Activated T-cell treated with anti-CD3 and anti-CD28 coated beads, Interleukin-2, amount 50 U/mL, for 4 hours (primary cell): Measurements from ENCODE around the gene USP1. TPM values are rescaled to one million over a fixed set of nuclear protein-coding genes. Genes with fewer than 3 reads are reported as not detected.

Experiments used
- ATAC-seq, 2 donors: fragments of 200-7000 bp; cut with Tn5 transposase; one replicate each; pipeline ENCODE4 v1.10.0; 2021
- DNase-seq: peaks from one replicate; pipeline ENCODE4 v3.0.0-alpha.2; 2020
- H3K27me3 Mint-ChIP-seq: one replicate; pipeline ENCODE4 v1.8.0; 2021; ENCODE audit warnings: low read depth, mixed read lengths
- H3K36me3 Mint-ChIP-seq: one replicate; pipeline ENCODE4 v1.8.0; 2022; ENCODE audit warnings: mixed read lengths; ENCODE audit not compliant: insufficient read depth
- H3K4me1 Mint-ChIP-seq: one replicate; pipeline ENCODE4 v1.8.0; 2021; ENCODE audit warnings: low read depth, mixed read lengths
- H3K4me3 Mint-ChIP-seq: one replicate; pipeline ENCODE4 v1.8.0; 2021; ENCODE audit warnings: mild to moderate bottlenecking, moderate library complexity, mixed read lengths
- H3K9me3 Mint-ChIP-seq: one replicate; pipeline ENCODE4 v1.8.0; 2021; ENCODE audit warnings: mixed read lengths
- total RNA-seq, 3 donors: library from RNA; stranded (reverse); gene quantifications; one replicate each; pipeline ENCODE4 v1.2.1, GENCODE V29; 2021

USP1 gene, protein sequence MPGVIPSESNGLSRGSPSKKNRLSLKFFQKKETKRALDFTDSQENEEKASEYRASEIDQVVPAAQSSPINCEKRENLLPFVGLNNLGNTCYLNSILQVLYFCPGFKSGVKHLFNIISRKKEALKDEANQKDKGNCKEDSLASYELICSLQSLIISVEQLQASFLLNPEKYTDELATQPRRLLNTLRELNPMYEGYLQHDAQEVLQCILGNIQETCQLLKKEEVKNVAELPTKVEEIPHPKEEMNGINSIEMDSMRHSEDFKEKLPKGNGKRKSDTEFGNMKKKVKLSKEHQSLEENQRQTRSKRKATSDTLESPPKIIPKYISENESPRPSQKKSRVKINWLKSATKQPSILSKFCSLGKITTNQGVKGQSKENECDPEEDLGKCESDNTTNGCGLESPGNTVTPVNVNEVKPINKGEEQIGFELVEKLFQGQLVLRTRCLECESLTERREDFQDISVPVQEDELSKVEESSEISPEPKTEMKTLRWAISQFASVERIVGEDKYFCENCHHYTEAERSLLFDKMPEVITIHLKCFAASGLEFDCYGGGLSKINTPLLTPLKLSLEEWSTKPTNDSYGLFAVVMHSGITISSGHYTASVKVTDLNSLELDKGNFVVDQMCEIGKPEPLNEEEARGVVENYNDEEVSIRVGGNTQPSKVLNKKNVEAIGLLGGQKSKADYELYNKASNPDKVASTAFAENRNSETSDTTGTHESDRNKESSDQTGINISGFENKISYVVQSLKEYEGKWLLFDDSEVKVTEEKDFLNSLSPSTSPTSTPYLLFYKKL
- 10 to 100 TPM; 71.5 to 79.0 (median 72.5) TPM for total RNA-seq

DNA sequence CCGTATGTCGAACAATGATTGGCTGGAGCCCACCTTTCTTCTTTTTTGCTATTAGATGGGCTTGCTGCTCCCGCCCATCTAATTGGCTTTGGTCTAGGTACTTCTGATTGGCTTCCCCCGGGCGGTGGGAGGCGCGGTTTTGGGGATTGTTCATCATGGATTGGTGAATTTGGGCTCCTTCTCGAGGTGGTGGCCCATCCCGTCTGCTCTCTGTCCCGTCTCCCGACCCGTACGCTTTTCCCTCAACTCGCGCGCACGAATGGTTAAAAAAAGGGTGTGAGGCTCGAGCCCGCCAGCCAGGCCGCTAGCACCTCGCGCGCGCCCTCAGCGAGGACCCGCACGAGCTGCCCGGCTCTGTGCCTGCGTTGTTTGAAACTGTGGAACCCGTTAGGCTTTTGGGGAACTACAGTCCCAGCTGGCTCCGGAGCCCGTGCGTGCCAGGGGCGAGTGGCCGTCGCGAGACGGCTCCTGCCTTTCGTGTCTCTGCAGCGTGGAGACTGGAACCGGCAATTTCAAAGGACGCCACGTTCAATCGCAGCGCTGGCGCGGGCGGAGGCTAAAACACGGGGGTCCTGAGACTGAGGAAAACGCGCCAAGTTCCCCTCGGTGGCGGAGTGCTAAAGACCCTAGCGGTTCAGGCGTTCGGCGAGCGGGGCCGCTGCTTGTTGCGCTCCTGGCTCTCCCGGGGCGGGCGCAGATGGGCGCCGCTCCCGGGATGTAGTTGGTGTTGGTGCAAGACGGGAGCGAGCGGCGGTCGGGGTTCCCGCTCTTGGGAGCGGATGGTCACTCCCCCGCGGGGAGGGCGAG is at the start of gene USP1:
Gene USP1, plus strand, starts transcription at position 584 of the 807 bp plus-strand sequence. CDS start 2,819 bp downstream, outside the sequence.
- H3K27me3 Mint-ChIP-seq, result no peaks in the 10 kb centered on the region
- DNase-seq, result peak; percentile 96
- peak within 1 kb of the TSS; percentile 96 for H3K4me3 Mint-ChIP-seq
- H3K4me1 Mint-ChIP-seq, result peaks cover 42% of the 10 kb centered on the region
- peaks cover 4% of the 10 kb centered on the region for H3K36me3 Mint-ChIP-seq
- peak; percentile 84 to 89 for ATAC-seq
- peaks cover 4% of the 10 kb centered on the region for H3K9me3 Mint-ChIP-seq

DNA sequence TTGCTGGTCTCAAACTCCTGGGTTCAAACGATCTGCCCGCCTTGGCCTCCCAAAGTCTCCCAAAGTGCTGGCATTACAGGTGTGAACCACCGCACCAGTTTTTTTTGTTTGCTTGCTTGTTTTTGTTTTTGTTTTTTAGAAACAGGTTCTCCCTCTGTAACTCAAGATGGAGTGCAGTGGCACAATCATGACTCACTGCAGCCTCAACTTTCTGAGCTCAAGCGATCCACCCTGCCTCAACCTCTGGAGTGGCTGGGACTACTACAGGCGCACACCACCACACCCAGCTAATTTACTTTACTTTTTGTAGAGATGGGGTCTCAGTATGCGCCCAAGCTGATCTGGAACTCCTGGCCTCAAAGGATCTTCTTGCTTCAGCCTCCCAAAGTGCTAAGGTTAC is 47.3 kb upstream of the USP1 start:
- no peak for ATAC-seq
- H3K36me3 Mint-ChIP-seq, result no peaks in the 10 kb centered on the region
- no peak overlapping the region for H3K4me3 Mint-ChIP-seq
- no peak for DNase-seq
- no peaks in the 10 kb centered on the region for H3K4me1 Mint-ChIP-seq
- no peaks in the 10 kb centered on the region for H3K9me3 Mint-ChIP-seq
- H3K27me3 Mint-ChIP-seq, result peaks cover 10% of the 10 kb centered on the region

DNA sequence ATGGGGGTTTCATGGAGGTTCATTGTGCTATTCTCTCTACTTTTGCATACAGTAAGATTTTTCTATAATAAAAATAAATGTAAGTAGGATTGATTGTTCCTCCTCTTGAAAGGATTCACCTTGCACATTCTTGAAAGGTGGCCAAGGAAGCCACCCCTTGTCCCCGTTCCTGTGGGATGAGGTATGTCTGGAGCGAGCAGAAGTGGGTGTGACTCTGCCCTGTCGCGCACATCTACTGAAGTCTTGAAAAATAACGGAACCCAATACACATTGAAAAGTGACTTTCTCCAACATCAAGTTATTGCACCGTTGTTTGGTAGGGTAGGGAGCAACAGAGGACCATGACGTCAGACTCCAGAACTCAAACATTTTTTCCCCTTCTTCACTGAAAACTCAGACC is 46.8 kb upstream of the USP1 start:
- no peaks in the 10 kb centered on the region for H3K9me3 Mint-ChIP-seq
- no peak overlapping the region for H3K4me3 Mint-ChIP-seq
- DNase-seq (no peak), ATAC-seq (no peak)
- H3K36me3 Mint-ChIP-seq, result no peaks in the 10 kb centered on the region
- no peaks in the 10 kb centered on the region for H3K4me1 Mint-ChIP-seq
- H3K27me3 Mint-ChIP-seq, result peaks cover 10% of the 10 kb centered on the region

DNA sequence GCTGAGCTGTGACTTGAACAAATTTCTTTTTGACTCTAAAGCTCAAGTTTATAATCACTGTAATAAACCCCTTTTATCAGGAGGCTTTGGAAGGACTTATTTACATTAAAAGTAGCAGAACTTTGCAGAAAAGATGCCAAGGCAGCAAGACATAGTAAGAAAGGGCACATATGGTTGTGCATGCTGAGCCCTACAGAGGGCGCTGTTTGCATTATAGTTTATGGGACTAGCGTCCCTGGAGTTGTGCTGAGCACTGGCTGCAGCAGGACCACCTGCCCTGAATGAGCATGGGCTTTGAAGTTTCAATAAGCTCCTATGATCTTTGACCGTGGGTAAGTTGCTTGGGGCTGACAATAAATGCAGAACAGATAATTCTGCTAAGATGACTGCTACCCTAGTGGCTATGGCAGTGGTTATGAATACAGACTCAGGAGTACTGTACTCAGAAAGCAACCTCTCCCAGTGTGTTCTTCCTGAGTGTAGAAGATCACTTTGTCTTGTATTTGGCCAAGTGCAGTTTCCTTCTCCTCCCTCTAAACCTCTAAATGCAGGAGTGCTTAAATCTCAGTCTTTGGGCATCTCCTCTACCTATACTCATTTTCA is 45.4 kb upstream of the USP1 start:
- Mint-ChIP-seq H3K27me3 (peaks cover 10% of the 10 kb centered on the region), H3K4me1 (no peaks in the 10 kb centered on the region), H3K9me3 (no peaks in the 10 kb centered on the region), H3K36me3 (no peaks in the 10 kb centered on the region), H3K4me3 (no peak overlapping the region)
- DNase-seq (no peak), ATAC-seq (peak in 1 of 2 donors; percentile 43)

DNA sequence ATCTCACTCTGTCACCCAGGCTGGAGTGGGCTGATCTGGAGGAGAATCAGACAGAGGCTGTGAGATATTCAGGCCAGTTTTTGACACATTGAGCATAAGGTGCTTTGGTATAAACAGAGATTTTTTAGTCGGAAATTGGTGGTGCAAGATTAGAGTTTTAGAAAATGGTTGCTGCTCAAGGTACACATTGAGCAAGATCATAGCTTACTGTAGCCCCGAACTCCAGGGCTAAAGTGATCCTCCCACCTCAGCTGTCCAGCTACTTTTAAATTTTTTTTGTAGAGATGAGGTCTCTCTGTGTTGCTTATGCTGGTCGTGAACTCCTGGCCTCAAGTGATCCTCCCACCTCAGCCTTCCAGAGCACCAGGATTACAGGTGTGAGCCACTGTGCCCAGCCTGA is 43.9 kb upstream of the USP1 start:
- Mint-ChIP-seq H3K9me3 (no peaks in the 10 kb centered on the region), H3K27me3 (peaks cover 10% of the 10 kb centered on the region), H3K4me1 (no peaks in the 10 kb centered on the region), H3K36me3 (no peaks in the 10 kb centered on the region), H3K4me3 (no peak overlapping the region)
- DNase-seq (no peak), ATAC-seq (no peak)

DNA sequence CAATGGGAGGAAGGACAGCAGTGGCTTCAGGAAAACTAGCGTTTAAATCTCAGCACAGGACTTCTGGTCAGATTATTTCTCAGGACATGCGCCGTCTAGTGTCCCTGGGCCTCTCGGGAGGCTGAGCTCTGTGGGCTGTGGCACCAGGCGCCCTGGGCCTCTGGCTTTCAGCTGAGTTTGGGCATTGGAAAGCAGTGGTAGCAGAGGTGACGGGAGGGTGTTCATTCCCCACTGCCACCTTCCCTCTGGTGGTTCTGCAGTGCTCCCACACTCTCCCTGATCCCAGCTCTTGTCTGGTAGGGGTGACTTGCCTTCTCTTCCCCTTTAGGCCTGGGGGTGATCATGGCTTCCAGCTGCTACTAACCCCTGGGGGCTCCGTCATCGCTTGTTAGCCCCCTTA is 42.2 kb upstream of the USP1 start:
- H3K27me3 Mint-ChIP-seq, result peaks cover 7% of the 10 kb centered on the region
- H3K4me1 Mint-ChIP-seq, result no peaks in the 10 kb centered on the region
- no peaks in the 10 kb centered on the region for H3K9me3 Mint-ChIP-seq
- no peaks in the 10 kb centered on the region for H3K36me3 Mint-ChIP-seq
- no peak overlapping the region for H3K4me3 Mint-ChIP-seq
- ATAC-seq (no peak), DNase-seq (no peak)

DNA sequence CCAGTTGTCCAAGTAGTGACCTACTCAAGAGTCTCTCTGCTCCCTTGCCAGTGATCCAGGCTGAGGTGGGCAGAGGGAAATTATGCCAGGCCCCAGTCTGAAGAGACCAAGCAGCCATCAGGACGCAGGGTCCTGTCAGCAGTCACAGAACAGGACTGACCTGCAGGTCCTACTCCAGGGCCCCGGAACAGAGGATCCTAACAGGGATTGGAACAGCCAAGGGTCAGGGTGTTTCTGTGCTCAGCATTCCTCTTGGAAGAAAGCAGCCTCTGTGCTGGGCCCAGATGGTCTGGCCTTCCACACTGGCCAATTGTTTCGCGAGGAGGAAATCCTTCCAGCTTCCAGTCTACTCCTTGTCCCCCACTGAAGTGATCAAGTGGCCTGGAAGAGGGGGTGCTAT is 41.6 kb upstream of the USP1 start:
- H3K27me3 Mint-ChIP-seq, result peaks cover 5% of the 10 kb centered on the region
- no peak overlapping the region for H3K4me3 Mint-ChIP-seq
- H3K36me3 Mint-ChIP-seq, result no peaks in the 10 kb centered on the region
- DNase-seq (no peak), ATAC-seq (no peak)
- H3K9me3 Mint-ChIP-seq, result no peaks in the 10 kb centered on the region
- no peaks in the 10 kb centered on the region for H3K4me1 Mint-ChIP-seq

DNA sequence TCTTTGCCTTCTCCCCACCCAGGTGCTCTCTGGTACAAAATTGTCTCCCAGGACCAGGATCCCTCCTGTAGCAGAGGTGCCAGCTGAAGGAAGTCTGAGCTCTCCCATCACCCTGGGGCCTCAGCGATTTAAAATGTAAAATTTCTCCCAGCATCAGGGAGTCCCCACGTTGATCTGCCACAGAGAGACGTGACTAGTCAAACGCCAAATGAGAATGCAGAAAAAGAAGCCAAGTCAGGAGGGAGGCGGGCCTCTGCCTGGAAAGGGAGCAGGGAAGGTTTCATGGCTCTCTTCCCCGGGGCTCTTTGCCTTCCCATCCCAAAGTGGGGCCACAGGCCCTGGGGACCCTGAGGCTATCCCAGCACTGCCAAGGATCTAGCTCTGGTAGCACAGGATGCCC is 40.0 kb upstream of the USP1 start:
- Mint-ChIP-seq H3K36me3 (no peaks in the 10 kb centered on the region), H3K4me3 (no peak overlapping the region), H3K27me3 (peaks cover 6% of the 10 kb centered on the region), H3K9me3 (no peaks in the 10 kb centered on the region), H3K4me1 (no peaks in the 10 kb centered on the region)
- DNase-seq (no peak), ATAC-seq (no peak)

DNA sequence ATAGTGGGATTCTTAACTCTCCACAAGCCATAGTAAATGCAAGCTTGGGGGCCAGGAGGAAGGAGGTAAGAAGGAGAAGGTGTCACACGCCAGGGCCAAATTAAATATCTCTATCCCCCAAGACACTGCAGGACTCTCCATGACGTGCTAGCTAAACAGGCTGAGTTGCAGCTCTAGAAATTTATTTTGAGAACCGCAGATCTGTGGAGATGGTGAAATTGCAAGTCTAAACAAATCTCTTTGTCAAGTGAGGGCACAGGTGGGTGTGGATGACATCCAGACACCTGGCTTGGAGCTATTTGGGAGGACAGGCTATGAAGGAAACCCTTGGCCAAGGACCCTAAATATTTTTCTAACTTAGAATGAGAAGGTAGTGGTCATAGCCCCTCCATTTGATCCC is 39.5 kb upstream of the USP1 start:
- Mint-ChIP-seq H3K4me3 (no peak overlapping the region), H3K4me1 (no peaks in the 10 kb centered on the region), H3K27me3 (peaks cover 6% of the 10 kb centered on the region), H3K9me3 (no peaks in the 10 kb centered on the region), H3K36me3 (no peaks in the 10 kb centered on the region)
- ATAC-seq, result no peak
- DNase-seq, result no peak

DNA sequence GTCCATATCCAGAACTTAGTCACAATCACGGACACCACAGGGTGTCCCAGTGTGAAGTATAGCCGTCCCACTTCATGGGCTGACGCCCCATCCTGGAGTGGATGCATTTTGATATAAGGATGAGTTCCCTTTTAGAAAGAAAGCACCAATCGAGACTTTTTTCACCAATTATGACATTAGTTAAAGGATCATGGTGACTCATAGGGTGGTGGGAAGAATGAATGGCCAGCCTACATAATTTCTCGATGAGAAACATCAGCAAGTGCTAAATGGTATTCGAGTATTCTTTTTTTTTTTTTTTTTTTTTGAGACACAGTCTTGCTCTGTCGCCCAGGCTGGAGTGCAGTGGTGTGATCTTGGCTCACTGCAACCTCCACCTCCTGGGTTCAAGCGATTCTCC is 38.5 kb upstream of the USP1 start:
- no peak for ATAC-seq

DNA sequence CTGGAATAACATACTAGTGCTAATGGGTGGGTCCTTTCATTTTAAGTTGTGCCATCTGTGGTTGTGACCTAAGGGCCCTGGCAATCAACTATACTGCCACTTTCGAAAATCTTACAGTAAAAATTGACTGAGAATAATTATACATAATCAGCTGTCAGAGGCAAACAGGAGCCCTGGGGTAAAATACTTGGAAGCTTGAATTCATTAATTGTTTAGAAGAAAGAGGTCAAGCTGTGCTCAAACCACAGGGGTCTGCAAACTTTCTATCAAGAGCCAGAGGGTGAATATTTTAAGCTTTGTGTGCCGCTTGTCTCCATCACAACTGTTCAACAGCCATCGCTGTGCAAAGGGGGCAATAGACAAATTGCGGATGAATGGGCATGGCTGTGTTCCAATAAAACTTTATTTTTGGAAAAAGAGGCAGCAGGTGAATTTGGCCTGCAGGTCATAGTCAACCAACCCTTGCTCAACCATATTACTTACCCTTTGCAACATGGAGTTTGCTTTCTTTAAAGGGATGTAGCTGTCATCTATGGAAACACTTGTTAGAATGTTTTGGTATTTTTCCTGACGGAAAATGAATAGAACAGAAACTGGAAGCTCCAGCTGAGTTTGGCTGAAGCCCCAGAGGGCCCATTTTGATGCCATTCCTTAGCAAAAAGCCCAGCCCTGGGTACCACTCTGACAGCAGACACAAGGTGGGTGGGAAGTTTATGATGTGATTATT is 35.7 kb upstream of the USP1 start:
- DNase-seq (no peak), ATAC-seq (no peak)
- Mint-ChIP-seq H3K27me3 (peaks cover 2% of the 10 kb centered on the region), H3K4me1 (no peaks in the 10 kb centered on the region), H3K9me3 (no peaks in the 10 kb centered on the region), H3K4me3 (no peak overlapping the region), H3K36me3 (no peaks in the 10 kb centered on the region)

More for the DNA sequence above, 38.5 kb upstream of the USP1 start:
- H3K4me1 Mint-ChIP-seq, result no peaks in the 10 kb centered on the region
- no peaks in the 10 kb centered on the region for H3K36me3 Mint-ChIP-seq
- H3K4me3 Mint-ChIP-seq, result no peak overlapping the region
- H3K27me3 Mint-ChIP-seq, result peaks cover 6% of the 10 kb centered on the region
- no peaks in the 10 kb centered on the region for H3K9me3 Mint-ChIP-seq
- no peak for DNase-seq

DNA sequence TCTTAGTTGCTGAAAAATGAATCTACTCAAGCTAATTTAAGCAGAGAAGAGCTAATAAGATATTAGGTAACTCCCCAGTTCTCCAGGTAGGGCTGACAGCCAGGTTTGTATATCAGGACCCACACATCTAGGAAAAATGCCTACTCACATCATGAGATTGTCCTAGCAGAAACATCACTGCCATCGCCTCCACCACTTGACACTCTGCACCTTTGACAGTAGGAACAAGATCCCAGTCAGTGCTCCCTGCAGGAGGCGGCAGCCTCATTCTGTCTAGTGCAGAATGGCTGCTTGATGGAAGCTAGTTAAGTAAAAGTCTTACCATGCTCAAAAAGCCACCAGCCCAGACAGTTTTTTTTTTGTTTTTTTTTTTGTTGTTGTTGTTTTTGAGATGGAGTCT is 31.6 kb upstream of the USP1 start:
- DNase-seq (no peak), ATAC-seq (no peak)
- H3K9me3 Mint-ChIP-seq, result no peaks in the 10 kb centered on the region
- no peaks in the 10 kb centered on the region for H3K36me3 Mint-ChIP-seq
- H3K4me1 Mint-ChIP-seq, result no peaks in the 10 kb centered on the region
- H3K27me3 Mint-ChIP-seq, result peaks cover 2% of the 10 kb centered on the region
- H3K4me3 Mint-ChIP-seq, result no peak overlapping the region

DNA sequence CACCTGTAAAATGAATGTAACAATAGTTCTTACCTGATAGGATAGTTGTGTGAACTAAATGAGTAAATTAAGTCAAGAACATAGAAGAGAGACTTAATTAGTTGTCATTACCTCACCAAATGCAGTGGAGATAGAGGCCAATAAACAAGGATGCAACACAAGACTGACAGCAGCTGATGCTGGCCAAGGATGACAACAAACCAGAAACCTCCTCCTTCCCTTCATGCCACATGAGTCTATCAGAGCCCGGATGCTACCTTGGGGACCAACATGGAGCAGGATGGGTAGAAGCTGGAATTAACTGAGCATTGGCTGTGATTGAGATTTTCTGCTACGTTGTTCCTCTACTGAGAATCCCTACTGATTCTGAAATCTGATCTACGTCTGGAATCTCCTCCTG is 30.3 kb upstream of the USP1 start:
- ATAC-seq (no peak), DNase-seq (no peak)
- Mint-ChIP-seq H3K9me3 (no peaks in the 10 kb centered on the region), H3K4me3 (no peak overlapping the region), H3K27me3 (no peaks in the 10 kb centered on the region), H3K36me3 (no peaks in the 10 kb centered on the region), H3K4me1 (no peaks in the 10 kb centered on the region)
